ENCODE measurements around the gene GRM5. TPM values are rescaled to one million over a fixed set of nuclear protein-coding genes. Genes with fewer than 3 reads are reported as not detected.

Gene GRM5
- total and polyA plus RNA-seq, 2 experiments from 2014 or later: 0.27 TPM; not detected in 1

DNA sequence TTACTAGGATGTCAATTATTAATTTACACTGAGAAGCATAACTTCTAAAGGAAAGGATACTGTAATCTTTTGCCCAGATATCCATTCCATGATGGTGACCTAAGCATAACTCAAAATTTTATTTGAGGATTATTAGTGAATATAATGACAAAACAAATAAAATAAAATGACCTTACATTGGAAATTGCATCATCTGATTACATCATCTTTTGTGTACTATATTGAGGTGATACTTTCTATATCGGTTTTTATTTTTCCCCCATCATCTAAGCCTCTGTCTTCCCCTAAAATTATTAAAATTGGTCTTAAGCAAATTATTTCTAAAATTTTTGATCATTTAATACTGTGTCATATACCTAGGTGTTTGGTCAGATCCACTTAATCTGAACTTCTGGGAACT is 578.1 kb downstream of the GRM5 start:
- WGBS (ENCODE audit: low lambda C conversion rate, missing lambda C conversion rate): 91% methylated on average over 1 of the region's 1 CpG

GRCh38 chr11:88484873-88485621 is 580.7 kb downstream of the GRM5 start:
- H3K9me3 ChIP-seq (ENCODE audit: low read depth): no peaks in the 10 kb centered on the region
- TF ChIP-seq EZH2phosphoT487 (IDR thresholded peaks at IDR 0.05; ENCODE audit: low read depth, severe bottlenecking, unreplicated experiment): no peak
- TF ChIP-seq, protein P1, sequence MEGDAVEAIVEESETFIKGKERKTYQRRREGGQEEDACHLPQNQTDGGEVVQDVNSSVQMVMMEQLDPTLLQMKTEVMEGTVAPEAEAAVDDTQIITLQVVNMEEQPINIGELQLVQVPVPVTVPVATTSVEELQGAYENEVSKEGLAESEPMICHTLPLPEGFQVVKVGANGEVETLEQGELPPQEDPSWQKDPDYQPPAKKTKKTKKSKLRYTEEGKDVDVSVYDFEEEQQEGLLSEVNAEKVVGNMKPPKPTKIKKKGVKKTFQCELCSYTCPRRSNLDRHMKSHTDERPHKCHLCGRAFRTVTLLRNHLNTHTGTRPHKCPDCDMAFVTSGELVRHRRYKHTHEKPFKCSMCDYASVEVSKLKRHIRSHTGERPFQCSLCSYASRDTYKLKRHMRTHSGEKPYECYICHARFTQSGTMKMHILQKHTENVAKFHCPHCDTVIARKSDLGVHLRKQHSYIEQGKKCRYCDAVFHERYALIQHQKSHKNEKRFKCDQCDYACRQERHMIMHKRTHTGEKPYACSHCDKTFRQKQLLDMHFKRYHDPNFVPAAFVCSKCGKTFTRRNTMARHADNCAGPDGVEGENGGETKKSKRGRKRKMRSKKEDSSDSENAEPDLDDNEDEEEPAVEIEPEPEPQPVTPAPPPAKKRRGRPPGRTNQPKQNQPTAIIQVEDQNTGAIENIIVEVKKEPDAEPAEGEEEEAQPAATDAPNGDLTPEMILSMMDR (IDR thresholded peaks at IDR 0.05; ENCODE audit: poor library complexity): peak; percentile 41
- no peaks in the 10 kb centered on the region for H4K20me1 ChIP-seq (ENCODE audit: insufficient read depth, poor library complexity, severe bottlenecking)
- H3K79me2 ChIP-seq: no peaks in the 10 kb centered on the region
- 82% methylated on average over 6 of the region's 6 CpGs for WGBS (ENCODE audit: low lambda C conversion rate, missing lambda C conversion rate)
- DNase-seq (ENCODE audit: low spot score): peak; percentile 49
- H3K36me3 ChIP-seq (replicated peaks; ENCODE audit: insufficient read depth, low read depth): no peaks in the 10 kb centered on the region
- no peak overlapping the region for H3K4me3 ChIP-seq
- no peaks in the 10 kb centered on the region for H3K4me1 ChIP-seq (ENCODE audit: insufficient read depth)
- H3K9me2 ChIP-seq (replicated peaks; ENCODE audit: insufficient read depth): no peaks in the 10 kb centered on the region
- no peaks in the 10 kb centered on the region for H3K27me3 ChIP-seq
- H3K27ac ChIP-seq: no peak overlapping the region
- H3K4me2 ChIP-seq: no peak overlapping the region
- no peak overlapping the region for H2AFZ ChIP-seq

More for the DNA sequence above, 578.1 kb downstream of the GRM5 start:
- Histone ChIP-seq H3K27me3 (no peaks in the 10 kb centered on the region), H3K4me2 (no peak overlapping the region), H3K79me2 (no peaks in the 10 kb centered on the region), H3K9me3 (ENCODE audit: low read depth) (no peaks in the 10 kb centered on the region), H3K9me2 (replicated peaks; ENCODE audit: insufficient read depth) (no peaks in the 10 kb centered on the region), H2AFZ (no peak overlapping the region), H3K27ac (no peak overlapping the region), H3K4me3 (no peak overlapping the region), H3K4me1 (ENCODE audit: insufficient read depth) (no peaks in the 10 kb centered on the region), H3K36me3 (replicated peaks; ENCODE audit: insufficient read depth, low read depth) (no peaks in the 10 kb centered on the region), H4K20me1 (ENCODE audit: insufficient read depth, poor library complexity, severe bottlenecking) (no peaks in the 10 kb centered on the region)
- no peak for DNase-seq (ENCODE audit: low spot score)
- no peak for TF ChIP-seq EZH2phosphoT487 (IDR thresholded peaks at IDR 0.05; ENCODE audit: low read depth, severe bottlenecking, unreplicated experiment)

- no peaks in the 10 kb centered on the region for H4K20me1 ChIP-seq (ENCODE audit: insufficient read depth, poor library complexity, severe bottlenecking)
- H3K27me3 ChIP-seq: no peaks in the 10 kb centered on the region
- H3K27ac ChIP-seq: no peak overlapping the region
- DNase-seq (ENCODE audit: low spot score): no peak
- H3K4me2 ChIP-seq: no peak overlapping the region
- no peaks in the 10 kb centered on the region for H3K79me2 ChIP-seq
- no peak overlapping the region for H2AFZ ChIP-seq
- WGBS (ENCODE audit: low lambda C conversion rate, missing lambda C conversion rate): 90% methylated on average over 2 of the region's 2 CpGs
- H3K9me2 ChIP-seq (replicated peaks; ENCODE audit: insufficient read depth): no peaks in the 10 kb centered on the region
- no peaks in the 10 kb centered on the region for H3K36me3 ChIP-seq (replicated peaks; ENCODE audit: insufficient read depth, low read depth)
- TF ChIP-seq EZH2phosphoT487 (IDR thresholded peaks at IDR 0.05; ENCODE audit: low read depth, severe bottlenecking, unreplicated experiment) (no peak), EZH2 (IDR thresholded peaks at IDR 0.05; ENCODE audit: borderline replicate concordance) (no peak)
- TF ChIP-seq, protein P1 (IDR thresholded peaks at IDR 0.05; ENCODE audit: poor library complexity): no peak
- H3K4me1 ChIP-seq (ENCODE audit: insufficient read depth): no peaks in the 10 kb centered on the region
- H3K4me3 ChIP-seq: no peak overlapping the region
- H3K9me3 ChIP-seq (ENCODE audit: low read depth): no peaks in the 10 kb centered on the region
These were observed 582.9 kb downstream of the GRM5 start for GRCh38 chr11:88482871-88483301.

- H3K36me3 ChIP-seq (replicated peaks; ENCODE audit: insufficient read depth, low read depth): no peaks in the 10 kb centered on the region
- no peak overlapping the region for H3K27ac ChIP-seq
- DNase-seq (ENCODE audit: low spot score): no peak
- no peaks in the 10 kb centered on the region for H3K79me2 ChIP-seq
- H2AFZ ChIP-seq: no peak overlapping the region
- TF ChIP-seq, protein P1 (IDR thresholded peaks at IDR 0.05; ENCODE audit: poor library complexity): no peak
- TF ChIP-seq EZH2 (IDR thresholded peaks at IDR 0.05; ENCODE audit: borderline replicate concordance) (no peak), EZH2phosphoT487 (IDR thresholded peaks at IDR 0.05; ENCODE audit: low read depth, severe bottlenecking, unreplicated experiment) (no peak)
- H3K4me3 ChIP-seq: no peak overlapping the region
- H3K27me3 ChIP-seq: no peaks in the 10 kb centered on the region
- no peak overlapping the region for H3K4me2 ChIP-seq
- no peaks in the 10 kb centered on the region for H3K9me3 ChIP-seq (ENCODE audit: low read depth)
- WGBS (ENCODE audit: low lambda C conversion rate, missing lambda C conversion rate): 76% methylated on average over 1 of the region's 1 CpG
- no peaks in the 10 kb centered on the region for H4K20me1 ChIP-seq (ENCODE audit: insufficient read depth, poor library complexity, severe bottlenecking)
- H3K9me2 ChIP-seq (replicated peaks; ENCODE audit: insufficient read depth): no peaks in the 10 kb centered on the region
- H3K4me1 ChIP-seq (ENCODE audit: insufficient read depth): no peaks in the 10 kb centered on the region
These were observed 585.6 kb downstream of the GRM5 start for GRCh38 chr11:88480223-88480622.

Measured in hepatocyte (in vitro differentiated cells).